Kidney (tissue), 14 donors: ENCODE results near the gene NPIPB2. TPM values are rescaled to one million over a fixed set of nuclear protein-coding genes. Genes with fewer than 3 reads are reported as not detected.

Experiments
- DNase-seq, 5 donors: peaks; one replicate each; pipeline ENCODE4 v3.0.0-alpha.2; 2013 to 2020
- FAIRE-seq: peaks from 2 replicates; lab custom pipeline; 2012; peaks lifted over from hg19 to GRCh38; lab: Jason Lieb, UNC
- H3K27ac ChIP-seq, 2 donors: one replicate each; pipeline ENCODE4 v1.7.0; 2013; ENCODE audit warnings: low read depth in 2 of 2, low read length in 2 of 2, inconsistent platforms in 1 of 2
- H3K27me3 ChIP-seq: one replicate; pipeline ENCODE4 v1.7.1; 2013; ENCODE audit warnings: low read length, inconsistent platforms; ENCODE audit not compliant: control insufficient read depth, insufficient read depth
- H3K36me3 ChIP-seq, 3 donors: one replicate each; pipeline versions ENCODE4 v1.7.0 to v1.7.1; 2013; ENCODE audit warnings: low read length in 3 of 3, control low read depth in 1 of 3, inconsistent platforms in 1 of 3; ENCODE audit not compliant: insufficient read depth in 3 of 3, control insufficient read depth in 2 of 3
- H3K4me1 ChIP-seq, 3 donors: one replicate each; pipeline versions ENCODE4 v1.7.0 to v1.7.1; 2013; ENCODE audit warnings: low read length in 3 of 3, inconsistent platforms in 1 of 3, low read depth in 1 of 3; ENCODE audit not compliant: control insufficient read depth in 2 of 3, insufficient read depth in 2 of 3
- H3K4me3 ChIP-seq, 3 donors: one replicate each; pipeline versions ENCODE4 v1.7.0 to v1.8.1; 2013; ENCODE audit warnings: low read length in 3 of 3, control low read depth in 1 of 3, inconsistent platforms in 1 of 3
- H3K9ac ChIP-seq, 3 donors: one replicate each; pipeline versions ENCODE4 v1.7.0 to v1.7.1; 2013; ENCODE audit warnings: low read length in 3 of 3, control low read depth in 1 of 3, inconsistent platforms in 1 of 3
- H3K9me3 ChIP-seq, 3 donors: one replicate each; pipeline versions ENCODE4 v1.7.0 to v1.7.1; 2013; ENCODE audit warnings: low read length in 3 of 3, control low read depth in 1 of 3, inconsistent platforms in 1 of 3; ENCODE audit not compliant: control insufficient read depth in 2 of 3, insufficient read depth in 1 of 3
- CTCF ChIP-seq: IDR thresholded peaks from 3 replicates; pipeline ENCODE4 v1.5.1; 2012; ENCODE audit warnings: mild to moderate bottlenecking, moderate library complexity, borderline replicate concordance; ENCODE audit not compliant: insufficient read depth; ENCODE audit errors: extremely low read depth
- intact Hi-C: fragments of 100-400 bp; cut with DNase I; formaldehyde crosslinking; loops from one replicate; pipeline ENCODE4 v1.11.1; 2022
- polyA plus RNA-seq: library from polyadenylated mRNA; stranded (reverse); fragments of 350-450 nt; fragmentation: Illumina TruSeq; extraction: RNeasy Lipid Tissue Mini Kit (QIAGEN cat#74804); gene quantifications from one replicate; pipeline ENCODE4 v1.2.3, GENCODE V29; 2014; ENCODE audit warnings: low read depth, low replicate concordance; ENCODE audit not compliant: insufficient read depth
- total RNA-seq: library from RNA; stranded (reverse); fragmentation: NEBNext Ultra II Directional; extraction: Animal tissue kit (Norgen Biotek cat#: 25700); gene quantifications from one replicate; pipeline ENCODE4 v1.2.1, GENCODE V29; 2021
- donor health status: control.
- donor health status: control.
- donor health status: control.
- donor health status: control.
- donor health status: control.
- donor health status: DM: yes; HTN: yes; CAD: no.
- donor health status: Normal renal cell carcinoma (clear cell type).

The NPIPB2 gene
- total and polyA plus RNA-seq, 2 donors from 2014 or later, result 4.9 to 12.4 TPM

DNA sequence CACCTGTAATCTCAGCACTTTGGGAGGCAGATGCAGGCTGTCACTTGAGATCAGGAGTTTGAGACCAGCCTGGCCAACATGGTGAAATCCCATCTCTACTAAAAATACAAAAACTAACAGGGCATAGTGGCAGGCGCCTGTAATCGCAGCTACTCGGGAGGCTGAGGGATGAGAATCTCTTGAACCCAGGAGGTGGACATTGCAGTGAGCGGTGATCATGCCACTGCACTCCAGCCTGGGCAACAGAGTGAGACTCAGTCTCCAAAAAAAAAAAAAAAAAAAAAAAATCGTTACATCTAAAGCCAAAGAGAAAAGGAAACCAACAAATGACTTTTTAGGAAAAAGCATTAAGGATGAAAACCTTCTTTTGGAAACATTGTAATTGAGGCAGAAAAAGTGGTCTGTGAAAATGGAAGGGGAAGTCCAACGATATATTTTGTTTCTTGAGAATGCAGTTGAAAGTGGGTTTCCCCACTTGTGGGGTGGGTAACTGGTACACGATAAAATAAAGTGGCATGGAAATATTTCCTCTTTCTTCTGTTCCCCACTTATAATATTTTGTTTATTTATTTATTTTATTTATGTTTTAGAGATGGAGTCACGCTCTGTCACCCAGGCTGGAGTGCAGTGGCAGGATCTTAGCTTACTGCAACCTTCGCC lies 37.3 kb upstream of the NPIPB2 start:
- intact Hi-C loops, result no loop called here
- FAIRE-seq, result no peak
- Histone ChIP-seq H3K27ac (no peak overlapping the region), H3K27me3 (no peaks in the 10 kb centered on the region), H3K4me3 (no peak overlapping the region), H3K9me3 (no peaks in the 10 kb centered on the region), H3K4me1 (peaks cover 0 to 25% (median 9%) of the 10 kb centered on the region in 3 donors), H3K36me3 (no peaks in the 10 kb centered on the region), H3K9ac (no peak overlapping the region)
- DNase-seq, result no peak
- TF ChIP-seq CTCF, result no peak

DNA sequence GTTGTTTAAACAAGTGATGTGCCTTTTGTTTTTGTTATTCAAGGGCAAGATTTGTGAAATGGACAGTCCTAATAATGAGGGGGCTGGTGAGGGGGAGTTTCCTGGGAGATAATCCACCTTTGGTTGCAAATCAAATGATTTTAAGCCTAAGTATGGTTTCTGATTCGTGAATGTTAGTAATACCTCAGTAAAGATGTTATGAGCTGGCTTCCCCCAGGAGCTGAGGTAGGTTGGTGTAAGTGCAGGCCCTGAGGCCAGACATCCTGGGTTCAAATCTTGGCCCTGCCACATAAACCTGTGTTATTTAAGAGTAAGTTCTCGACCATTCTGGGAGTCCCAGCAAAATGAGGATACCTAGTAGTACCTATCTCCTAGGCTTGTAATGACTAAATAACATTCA lies 36.2 kb upstream of the NPIPB2 start:
- no peak for TF ChIP-seq CTCF
- Histone ChIP-seq H3K36me3 (peaks cover 0 to 4% (median 0%) of the 10 kb centered on the region in 3 donors), H3K27ac (peak overlapping the region; percentile 73 to 88), H3K4me3 (peak overlapping the region in 2 of 3 donors; percentile 85 to 96), H3K27me3 (no peaks in the 10 kb centered on the region), H3K9ac (peak overlapping the region in 2 of 3 donors; percentile 92 to 97), H3K9me3 (no peaks in the 10 kb centered on the region), H3K4me1 (peaks cover 0 to 20% (median 9%) of the 10 kb centered on the region in 3 donors)
- no peak for FAIRE-seq
- DNase-seq, result no peak
- intact Hi-C loops, result no loop called here

GRCh38 chr16:11977376-11978041 lies 35.7 kb upstream of the NPIPB2 start:
- intact Hi-C loops, result no loop called here
- DNase-seq (peak in 1 of 5 donors; percentile 22), FAIRE-seq (no peak)
- peak overlapping the region; percentile 73 to 88 for H3K27ac ChIP-seq
- H3K4me1 ChIP-seq, result peaks cover 0 to 20% (median 9%) of the 10 kb centered on the region in 3 donors
- no peaks in the 10 kb centered on the region for H3K9me3 ChIP-seq
- H3K36me3 ChIP-seq, result peaks cover 0 to 4% (median 0%) of the 10 kb centered on the region in 3 donors
- peak overlapping the region; percentile 78 to 96 (median 85) for H3K4me3 ChIP-seq
- TF ChIP-seq CTCF, result no peak
- H3K9ac ChIP-seq, result peak overlapping the region; percentile 65 to 97 (median 92)
- H3K27me3 ChIP-seq, result no peaks in the 10 kb centered on the region
